Activated CD4-positive, alpha-beta T cell treated with anti-CD3 and anti-CD28 coated beads for 48 hours (primary cell): ENCODE measurements around the gene HAPLN1.
"Not testable (repeated sequence)": the region's sequence is repeated elsewhere in the genome, so short reads cannot be mapped to it uniquely, and the experiment has no call there.

Experiments
- DNase-seq: peaks from one replicate; pipeline ENCODE4 v3.0.0-alpha.2; 2020

HAPLN1 gene

DNA sequence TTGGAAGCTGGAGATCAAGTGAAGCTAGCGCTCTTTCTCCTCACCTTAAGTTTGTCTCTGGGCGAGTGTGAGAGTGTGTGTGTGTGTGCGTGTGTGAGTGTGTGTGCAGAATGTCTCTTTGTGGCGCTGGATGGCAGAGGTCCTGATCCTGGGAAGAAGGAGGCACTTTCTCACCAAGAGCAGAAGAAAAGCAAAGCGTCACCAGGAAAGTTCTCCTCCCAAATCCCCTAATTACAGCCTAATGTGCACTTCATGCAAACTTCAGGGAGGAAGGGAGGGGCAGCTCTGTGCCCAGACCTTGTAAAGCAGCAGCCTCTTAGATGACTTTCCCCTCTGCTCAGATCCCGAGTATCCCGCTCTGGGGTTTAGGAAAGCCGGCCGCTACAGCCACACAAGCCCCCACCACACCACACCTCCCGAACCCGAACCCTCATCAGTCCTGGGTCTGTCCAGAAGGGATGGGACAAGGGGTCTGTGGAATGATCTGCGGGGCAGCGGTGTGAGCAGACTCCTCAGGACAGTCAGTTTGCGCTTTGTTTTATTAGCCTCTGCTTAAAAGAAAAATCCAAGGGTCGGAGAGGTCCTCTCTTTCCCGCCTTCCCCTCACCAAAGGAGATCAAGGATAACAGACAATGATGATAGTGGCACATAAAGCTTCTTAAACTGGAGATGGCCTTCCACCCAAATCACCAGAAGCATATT lies at the start of gene HAPLN1:
HAPLN1 (minus strand) TSS at position 20 of the 702 bp plus-strand sequence. CDS start 47,332 bp downstream, outside the sequence.
- no peak for DNase-seq

GRCh38 chr5:83767409-83767992 lies 46.8 kb upstream of the HAPLN1 start:
- DNase-seq, result no peak

GRCh38 chr5:83764101-83764500 lies 43.4 kb upstream of the HAPLN1 start:
- DNase-seq, result no peak

- DNase-seq, result no peak
Measured at GRCh38 chr5:83760579-83760978, 39.9 kb upstream of the HAPLN1 start.

DNA sequence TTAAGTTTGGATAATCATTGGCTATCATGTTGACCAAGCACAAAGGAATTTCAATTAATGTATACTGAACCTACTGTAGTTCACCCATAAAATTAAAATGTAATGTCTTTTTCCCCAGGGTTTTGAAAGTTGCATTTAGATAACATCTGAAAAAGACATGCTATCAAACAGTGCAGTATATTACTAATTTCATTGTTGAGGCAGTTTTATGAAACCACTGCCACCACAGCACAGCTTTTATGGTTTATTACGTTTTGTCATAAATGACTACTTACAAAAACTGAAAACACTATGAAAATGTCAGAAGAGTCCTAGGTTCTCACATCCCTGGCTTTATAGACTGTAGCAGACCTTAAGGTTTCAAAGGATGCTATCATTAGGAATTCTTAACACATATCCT lies 32.0 kb upstream of the HAPLN1 start:
- DNase-seq, result no peak

DNA sequence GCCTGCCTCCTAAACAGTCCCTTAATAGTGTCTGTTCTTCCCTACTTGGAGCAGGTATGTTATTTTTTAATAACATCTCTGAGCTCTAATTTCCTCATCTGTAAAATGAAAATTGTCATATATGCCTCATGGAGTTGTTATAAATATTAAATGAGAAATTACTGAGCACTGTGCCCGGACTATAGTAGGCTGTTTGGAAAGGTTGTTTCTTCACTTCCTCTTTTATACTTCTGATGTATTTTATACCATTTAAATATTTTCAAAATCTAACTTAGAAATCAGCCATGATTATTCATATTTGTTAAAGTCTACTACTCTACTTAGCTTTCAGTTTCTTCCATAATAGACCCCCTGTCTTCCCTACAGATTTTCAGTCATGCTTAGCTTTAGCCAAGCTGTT lies 30.5 kb upstream of the HAPLN1 start:
- DNase-seq, result no peak

GRCh38 chr5:83750749-83751148 lies 30.1 kb upstream of the HAPLN1 start:
- DNase-seq, result no peak

DNA sequence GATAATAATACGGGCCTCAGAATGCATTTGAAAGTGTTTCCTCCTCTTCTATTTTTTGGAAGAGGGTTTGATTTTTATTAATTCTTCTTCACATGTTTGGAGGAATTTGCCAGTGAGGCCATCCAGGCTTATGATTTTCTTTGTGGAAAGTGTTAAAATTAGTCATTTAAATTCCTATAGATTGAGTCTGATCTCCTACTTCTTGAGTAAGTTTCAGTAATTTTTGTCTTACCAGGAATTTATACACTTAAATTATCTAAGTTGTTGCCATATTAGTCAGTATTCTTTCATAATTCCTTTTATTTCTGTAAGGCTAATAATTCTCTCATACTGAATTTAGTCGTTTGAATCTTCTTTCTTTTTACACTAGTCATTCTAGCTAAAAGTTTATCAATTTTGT lies 25.2 kb upstream of the HAPLN1 start:
- DNase-seq, result no peak

GRCh38 chr5:83744821-83745220 lies 24.2 kb upstream of the HAPLN1 start:
- no peak for DNase-seq

- no peak for DNase-seq
Measured at GRCh38 chr5:83742089-83742488, 21.4 kb upstream of the HAPLN1 start.

GRCh38 chr5:83741571-83741970 lies 20.9 kb upstream of the HAPLN1 start:
- DNase-seq, result no peak

GRCh38 chr5:83740741-83741140 lies 20.1 kb upstream of the HAPLN1 start:
- DNase-seq, result no peak

DNA sequence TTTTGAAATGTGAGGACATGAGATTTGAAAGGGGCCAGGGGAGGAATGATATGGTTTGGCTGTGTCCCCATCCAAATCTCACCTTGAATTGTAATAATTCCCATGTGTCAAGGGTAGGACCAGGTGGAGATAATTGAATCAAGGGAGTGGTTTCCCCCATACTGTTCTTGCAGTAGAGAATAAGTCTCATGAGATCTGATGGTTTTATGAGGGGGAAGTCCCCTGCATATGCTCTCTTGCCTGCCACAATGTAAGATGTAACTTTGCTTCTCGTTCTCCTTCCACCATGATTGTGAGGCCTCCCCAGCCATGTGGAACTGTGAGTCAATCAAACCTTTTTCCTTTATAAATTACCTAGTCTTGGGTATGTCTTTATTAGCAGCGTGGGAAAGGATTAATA lies 15.5 kb upstream of the HAPLN1 start:
- DNase-seq, result not testable (repeated sequence)

DNA sequence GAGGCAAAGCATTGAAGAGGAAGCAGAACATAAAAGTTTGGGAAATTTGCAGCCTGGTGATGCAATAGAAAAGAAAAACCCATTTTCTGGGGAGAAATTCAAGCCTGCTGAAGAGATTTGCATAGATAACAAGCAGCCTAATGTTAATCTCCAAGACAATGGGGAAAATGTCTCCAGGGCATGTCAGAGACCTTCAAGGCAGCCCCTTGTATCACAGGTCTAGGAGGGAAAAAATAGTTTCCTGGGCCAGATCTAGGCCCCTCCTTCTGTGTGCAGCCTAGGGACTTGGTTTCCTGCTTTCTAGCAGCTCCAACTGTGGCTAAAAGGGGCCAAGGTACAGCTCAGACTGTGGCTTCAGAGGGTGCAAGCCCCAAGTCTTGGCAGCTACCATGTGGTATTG lies 14.4 kb upstream of the HAPLN1 start:
- DNase-seq, result not testable (repeated sequence)

DNA sequence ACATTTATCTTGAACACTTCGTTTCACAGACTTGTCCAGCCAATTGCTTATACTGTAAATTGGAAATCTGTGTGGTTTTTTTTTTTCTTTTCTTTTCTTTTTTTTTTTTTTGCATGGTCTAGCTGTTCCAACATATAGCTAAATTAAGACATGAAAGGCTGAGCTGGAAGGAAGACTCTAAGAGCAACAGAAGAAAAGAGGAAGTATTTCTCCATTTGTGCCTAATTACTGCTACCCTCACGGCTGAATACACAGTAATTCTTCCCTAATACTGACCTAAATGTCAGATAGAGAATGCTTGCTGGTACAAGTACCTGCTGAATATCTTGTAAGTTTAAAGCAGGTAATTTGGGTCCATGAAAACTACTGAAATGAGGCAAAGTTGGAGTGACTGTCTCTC lies 11.0 kb upstream of the HAPLN1 start:
- no peak for DNase-seq

DNA sequence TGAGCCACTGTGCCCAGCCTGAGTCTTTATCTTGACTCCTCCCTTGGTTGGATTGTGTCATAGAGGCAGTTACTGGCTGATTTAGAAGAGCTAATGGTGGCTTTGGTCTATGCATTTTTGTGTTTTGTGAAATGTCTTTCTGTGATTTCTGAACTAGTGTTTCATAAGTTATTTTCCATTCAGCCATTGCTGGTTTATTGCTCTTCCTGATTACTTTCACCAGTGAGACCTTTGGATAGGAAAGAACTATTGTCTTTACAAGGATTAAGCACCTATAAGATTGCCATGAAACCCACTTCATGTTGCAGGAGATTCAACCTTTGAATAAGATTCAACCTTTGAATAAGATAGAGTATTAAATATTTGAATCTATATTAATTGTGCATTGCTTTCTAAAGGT lies 8.7 kb upstream of the HAPLN1 start:
- no peak for DNase-seq

GRCh38 chr5:83726912-83727311 lies 6.3 kb upstream of the HAPLN1 start:
- no peak for DNase-seq

DNA sequence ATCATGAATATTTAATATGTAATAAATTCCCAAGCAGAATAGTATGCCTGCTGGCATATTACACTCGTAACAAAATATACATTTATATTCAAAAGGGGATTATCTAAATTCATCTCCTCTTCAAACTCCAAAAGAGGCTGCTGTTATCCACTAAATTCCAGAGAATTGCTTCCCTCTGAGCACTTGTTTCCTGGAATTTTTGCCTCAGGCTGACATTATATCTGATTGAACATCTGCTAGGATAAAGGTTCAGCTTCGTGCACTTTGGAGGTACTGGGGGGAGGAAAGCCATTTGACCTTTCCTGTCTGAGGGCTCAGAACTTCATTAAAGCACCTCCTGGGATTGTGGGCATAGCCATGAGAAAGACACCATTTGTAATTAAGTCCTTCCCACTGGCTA lies 4.3 kb upstream of the HAPLN1 start:
- DNase-seq, result no peak

GRCh38 chr5:83724001-83724400 lies 3.3 kb upstream of the HAPLN1 start:
- no peak for DNase-seq

GRCh38 chr5:83723031-83723430 lies 2.4 kb upstream of the HAPLN1 start:
- no peak for DNase-seq

DNA sequence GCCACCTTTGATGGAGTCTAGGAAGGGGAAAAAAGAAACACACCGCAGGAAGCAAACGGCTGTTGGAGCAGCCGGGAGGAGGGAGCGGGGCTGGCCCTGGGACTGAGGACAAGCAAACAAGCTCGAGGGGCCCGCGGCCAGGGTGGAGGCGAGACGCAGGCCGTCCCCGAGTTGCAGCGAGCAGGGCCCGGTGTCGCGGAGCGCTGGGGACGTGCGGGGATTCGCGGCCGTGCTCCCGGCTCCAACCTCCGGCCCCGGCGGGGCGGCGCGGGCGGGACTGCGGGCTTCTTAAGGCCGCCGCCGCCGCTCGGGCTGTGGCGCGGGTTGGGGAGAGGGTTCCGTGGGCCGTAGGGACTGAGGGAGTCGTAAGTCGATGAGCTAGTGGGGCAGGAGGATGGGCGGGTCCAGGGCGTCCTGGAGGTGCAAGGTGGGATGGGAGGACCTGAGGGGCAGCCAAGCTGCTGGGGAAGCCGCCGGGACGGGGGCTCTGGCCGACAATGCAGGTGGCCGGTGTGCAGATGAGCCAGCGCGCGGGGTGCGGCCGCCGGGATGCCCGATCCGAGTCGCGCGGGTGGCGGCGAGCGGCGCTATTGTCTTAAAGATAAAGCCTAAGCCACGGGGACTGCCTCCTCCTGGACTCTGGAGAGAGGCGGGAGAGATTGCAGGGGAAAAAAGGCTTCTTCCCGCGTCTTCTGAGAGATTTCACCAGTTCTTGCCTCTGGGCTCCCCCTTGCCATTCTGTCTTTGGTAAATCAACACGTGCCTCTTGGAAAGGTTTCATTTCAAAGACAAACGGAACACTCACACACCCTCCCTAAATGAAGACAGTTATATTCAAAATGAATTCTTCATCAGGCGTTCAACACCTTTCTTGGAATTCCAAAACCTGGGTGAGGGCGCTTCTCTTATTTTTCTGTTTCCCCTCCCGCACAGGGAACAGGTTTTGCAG lies 1.6 kb upstream of the HAPLN1 start:
- DNase-seq, result peak; percentile 33

- DNase-seq, result no peak
Measured at GRCh38 chr5:83718936-83719495, 1.6 kb downstream of the HAPLN1 start.

DNA sequence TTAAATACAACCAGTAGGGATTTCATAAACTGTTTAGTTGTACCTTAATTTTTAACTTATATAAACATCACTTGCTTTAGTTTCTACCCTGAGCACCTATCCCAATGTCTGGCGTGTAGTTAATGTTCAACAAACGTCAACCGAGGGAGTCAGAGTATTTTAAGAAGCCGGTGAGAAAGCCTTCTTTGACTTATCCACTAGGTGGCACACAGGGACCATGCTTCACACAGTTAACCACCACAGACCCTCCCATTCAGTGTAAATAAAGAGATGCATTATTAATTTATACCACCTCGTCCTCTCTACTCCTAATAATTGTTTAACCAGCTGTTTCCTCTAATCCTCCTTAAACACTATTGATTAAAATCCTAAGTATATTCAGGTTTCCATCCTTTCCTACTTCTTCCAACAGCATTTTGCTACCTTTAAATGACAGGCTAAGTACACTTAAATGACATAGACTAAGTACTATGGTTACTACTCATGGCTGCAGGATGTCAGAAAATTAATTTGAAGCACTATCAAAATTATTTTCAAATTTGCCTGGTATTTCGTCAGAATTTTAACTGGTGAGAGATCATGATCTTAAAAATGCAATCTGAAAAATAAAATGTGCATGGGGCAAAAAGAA lies 2.3 kb downstream of the HAPLN1 start:
- DNase-seq, result peak; percentile 27
